ENCODE results near the gene BOLA3.

Gene BOLA3

DNA sequence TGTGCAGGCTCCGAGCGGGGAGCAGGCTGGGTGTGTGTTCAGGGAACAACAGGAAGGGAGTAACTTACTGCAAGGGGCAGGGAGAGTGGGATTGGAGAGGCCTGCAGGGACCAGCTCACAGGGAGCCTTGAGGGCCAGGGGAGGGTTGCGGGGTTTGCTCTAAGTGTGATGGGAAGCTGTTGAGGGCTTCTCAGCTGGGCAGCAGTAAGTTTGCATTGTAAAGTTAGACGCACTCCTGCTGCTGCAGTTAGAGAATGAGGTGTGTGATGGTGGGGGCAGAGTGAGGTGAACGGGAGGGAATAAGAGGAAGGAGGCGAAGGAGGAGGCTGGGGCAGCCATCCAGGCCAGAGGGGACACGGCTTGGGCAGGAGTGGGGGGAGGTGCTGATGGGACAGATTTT is 53.4 kb downstream of the BOLA3 start:
- Histone ChIP-seq H3K9me3 (ENCODE audit: insufficient read depth, low read length) (no peaks in the 10 kb centered on the region), H4K20me1 (ENCODE audit: insufficient read depth, low read length) (no peaks in the 10 kb centered on the region; the same call in 1 of the 2 replicates), H3K79me2 (ENCODE audit: low read length) (peaks cover 7% of the 10 kb centered on the region), H3K4me3 (ENCODE audit: low read length) (no peak overlapping the region), H3K27ac (ENCODE audit: low read length) (no peak overlapping the region), H3K27me3 (ENCODE audit: low read depth, low read length) (no peaks in the 10 kb centered on the region), H3K4me1 (ENCODE audit: low read length) (no peaks in the 10 kb centered on the region), H3K4me2 (ENCODE audit: low read length) (no peak overlapping the region), H3K36me3 (replicated peaks; ENCODE audit: low read depth, low read length) (peaks cover 77% of the 10 kb centered on the region), H3K9ac (ENCODE audit: low read length) (no peak overlapping the region), H2AFZ (ENCODE audit: low read depth, low read length) (no peak overlapping the region)
- TF ChIP-seq EZH2phosphoT487 (IDR thresholded peaks at IDR 0.05; ENCODE audit: low read depth): no peak
- TF ChIP-seq, protein P1, sequence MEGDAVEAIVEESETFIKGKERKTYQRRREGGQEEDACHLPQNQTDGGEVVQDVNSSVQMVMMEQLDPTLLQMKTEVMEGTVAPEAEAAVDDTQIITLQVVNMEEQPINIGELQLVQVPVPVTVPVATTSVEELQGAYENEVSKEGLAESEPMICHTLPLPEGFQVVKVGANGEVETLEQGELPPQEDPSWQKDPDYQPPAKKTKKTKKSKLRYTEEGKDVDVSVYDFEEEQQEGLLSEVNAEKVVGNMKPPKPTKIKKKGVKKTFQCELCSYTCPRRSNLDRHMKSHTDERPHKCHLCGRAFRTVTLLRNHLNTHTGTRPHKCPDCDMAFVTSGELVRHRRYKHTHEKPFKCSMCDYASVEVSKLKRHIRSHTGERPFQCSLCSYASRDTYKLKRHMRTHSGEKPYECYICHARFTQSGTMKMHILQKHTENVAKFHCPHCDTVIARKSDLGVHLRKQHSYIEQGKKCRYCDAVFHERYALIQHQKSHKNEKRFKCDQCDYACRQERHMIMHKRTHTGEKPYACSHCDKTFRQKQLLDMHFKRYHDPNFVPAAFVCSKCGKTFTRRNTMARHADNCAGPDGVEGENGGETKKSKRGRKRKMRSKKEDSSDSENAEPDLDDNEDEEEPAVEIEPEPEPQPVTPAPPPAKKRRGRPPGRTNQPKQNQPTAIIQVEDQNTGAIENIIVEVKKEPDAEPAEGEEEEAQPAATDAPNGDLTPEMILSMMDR (IDR thresholded peaks at IDR 0.05; ENCODE audit: low read depth, low read length): no peak

DNA sequence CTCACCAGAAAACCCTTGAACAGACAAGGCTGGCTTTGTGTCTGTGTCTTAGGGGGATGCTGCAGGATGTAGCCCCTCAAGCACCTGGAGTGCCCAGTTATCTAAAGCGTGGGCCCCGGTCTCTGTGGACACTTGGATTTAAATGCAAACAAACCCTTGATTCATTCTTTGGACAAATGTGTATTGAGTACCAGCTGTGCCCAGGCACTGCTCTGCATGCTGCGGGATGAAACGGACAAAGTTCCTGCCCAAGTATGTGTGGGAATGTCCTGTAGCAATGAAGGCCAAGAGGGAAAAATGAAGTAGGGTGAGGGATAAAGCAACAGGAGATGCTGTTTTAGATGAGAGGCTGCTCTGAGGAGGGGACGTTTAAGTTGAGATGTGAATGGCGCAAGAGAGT is 53.9 kb downstream of the BOLA3 start:
- TF ChIP-seq, protein P1 (IDR thresholded peaks at IDR 0.05; ENCODE audit: low read depth, low read length): no peak
- no peak for TF ChIP-seq EZH2phosphoT487 (IDR thresholded peaks at IDR 0.05; ENCODE audit: low read depth)

DNA sequence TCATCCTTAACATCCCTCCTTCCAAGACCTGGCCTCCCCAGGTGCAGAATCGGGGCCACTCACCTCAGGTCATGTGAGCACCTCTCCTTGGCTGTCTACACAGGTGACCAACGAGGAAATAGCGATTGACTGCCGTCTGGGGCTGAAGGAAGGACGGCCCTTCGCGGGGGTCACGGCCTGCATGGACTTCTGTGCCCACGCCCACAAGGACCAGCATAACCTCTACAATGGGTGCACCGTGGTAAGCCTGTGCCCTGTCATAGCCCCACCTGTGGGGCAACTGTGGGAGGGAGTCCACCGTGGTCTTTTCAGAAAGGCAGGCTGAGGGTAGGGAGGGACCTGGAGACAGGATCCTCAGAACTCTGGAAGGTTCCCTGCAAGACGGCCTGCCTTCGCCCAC is 54.3 kb downstream of the BOLA3 start:
- H3K9ac ChIP-seq (ENCODE audit: low read length): no peak overlapping the region
- H3K4me3 ChIP-seq (ENCODE audit: low read length): no peak overlapping the region
- no peaks in the 10 kb centered on the region; the same call in 1 of the 2 replicates for H4K20me1 ChIP-seq (ENCODE audit: insufficient read depth, low read length)
- no peak overlapping the region for H2AFZ ChIP-seq (ENCODE audit: low read depth, low read length)
- H3K79me2 ChIP-seq (ENCODE audit: low read length): peaks cover 7% of the 10 kb centered on the region
- TF ChIP-seq, protein P1 (IDR thresholded peaks at IDR 0.05; ENCODE audit: low read depth, low read length): no peak
- TF ChIP-seq EZH2phosphoT487 (IDR thresholded peaks at IDR 0.05; ENCODE audit: low read depth): no peak
- H3K4me1 ChIP-seq (ENCODE audit: low read length): no peaks in the 10 kb centered on the region
- H3K9me3 ChIP-seq (ENCODE audit: insufficient read depth, low read length): no peaks in the 10 kb centered on the region
- H3K27me3 ChIP-seq (ENCODE audit: low read depth, low read length): no peaks in the 10 kb centered on the region
- peaks cover 75% of the 10 kb centered on the region for H3K36me3 ChIP-seq (replicated peaks; ENCODE audit: low read depth, low read length)
- no peak overlapping the region for H3K27ac ChIP-seq (ENCODE audit: low read length)
- H3K4me2 ChIP-seq (ENCODE audit: low read length): no peak overlapping the region

More for the DNA sequence above, 53.9 kb downstream of the BOLA3 start:
- Histone ChIP-seq H2AFZ (ENCODE audit: low read depth, low read length) (no peak overlapping the region), H3K4me1 (ENCODE audit: low read length) (no peaks in the 10 kb centered on the region), H3K4me3 (ENCODE audit: low read length) (no peak overlapping the region), H3K27ac (ENCODE audit: low read length) (no peak overlapping the region), H3K9ac (ENCODE audit: low read length) (no peak overlapping the region), H4K20me1 (ENCODE audit: insufficient read depth, low read length) (no peaks in the 10 kb centered on the region; the same call in 1 of the 2 replicates), H3K36me3 (replicated peaks; ENCODE audit: low read depth, low read length) (peaks cover 76% of the 10 kb centered on the region), H3K4me2 (ENCODE audit: low read length) (no peak overlapping the region), H3K27me3 (ENCODE audit: low read depth, low read length) (no peaks in the 10 kb centered on the region), H3K79me2 (ENCODE audit: low read length) (peaks cover 7% of the 10 kb centered on the region), H3K9me3 (ENCODE audit: insufficient read depth, low read length) (no peaks in the 10 kb centered on the region)

DNA sequence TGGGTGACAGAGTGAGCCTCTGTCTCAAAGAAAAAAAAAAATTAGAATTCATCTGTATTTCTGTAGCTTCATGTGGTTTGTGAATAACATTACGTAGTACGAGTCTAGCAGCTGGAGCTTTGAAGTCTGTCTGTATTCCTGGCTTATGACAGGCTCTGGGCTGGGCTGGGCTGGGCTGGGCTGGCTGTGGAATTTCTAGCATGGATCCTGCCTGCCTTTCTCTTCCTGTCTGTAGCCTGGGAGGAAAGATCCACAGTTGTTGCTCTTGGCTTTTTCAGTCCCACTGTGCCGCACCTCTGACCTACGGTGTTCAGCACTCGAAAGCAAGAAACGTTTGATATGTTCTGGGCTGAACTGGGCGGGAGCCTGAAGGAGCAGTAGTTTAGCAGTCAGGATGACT is 55.4 kb downstream of the BOLA3 start:
- H2AFZ ChIP-seq (ENCODE audit: low read depth, low read length): no peak overlapping the region
- no peak overlapping the region for H3K9ac ChIP-seq (ENCODE audit: low read length)
- H3K9me3 ChIP-seq (ENCODE audit: insufficient read depth, low read length): no peaks in the 10 kb centered on the region
- H4K20me1 ChIP-seq (ENCODE audit: insufficient read depth, low read length): no peaks in the 10 kb centered on the region; the same call in 1 of the 2 replicates
- no peaks in the 10 kb centered on the region for H3K27me3 ChIP-seq (ENCODE audit: low read depth, low read length)
- H3K4me3 ChIP-seq (ENCODE audit: low read length): no peak overlapping the region
- H3K4me2 ChIP-seq (ENCODE audit: low read length): no peak overlapping the region
- TF ChIP-seq, protein P1 (IDR thresholded peaks at IDR 0.05; ENCODE audit: low read depth, low read length): no peak
- no peak for TF ChIP-seq EZH2phosphoT487 (IDR thresholded peaks at IDR 0.05; ENCODE audit: low read depth)
- no peak overlapping the region for H3K27ac ChIP-seq (ENCODE audit: low read length)
- no peaks in the 10 kb centered on the region for H3K4me1 ChIP-seq (ENCODE audit: low read length)
- H3K36me3 ChIP-seq (replicated peaks; ENCODE audit: low read depth, low read length): peaks cover 76% of the 10 kb centered on the region
- H3K79me2 ChIP-seq (ENCODE audit: low read length): peaks cover 13% of the 10 kb centered on the region

Data from OCI-LY3 (cell line).